Liver (tissue), 9 donors: ENCODE data around the gene HJURP. TPM values are rescaled to one million over a fixed set of nuclear protein-coding genes. Genes with fewer than 3 reads are reported as not detected.

Experiments used
- DNase-seq: peaks from one replicate; pipeline ENCODE4 v3.0.0-alpha.2; 2017; ENCODE audit warnings: low spot score
- H3K27ac ChIP-seq, 2 donors: one replicate each; pipeline ENCODE4 v1.7.0; 2013; ENCODE audit warnings: inconsistent platforms in 2 of 2, low read length in 2 of 2, control low read depth in 1 of 2, low read depth in 1 of 2, mild to moderate bottlenecking in 1 of 2
- H3K27me3 ChIP-seq, 4 donors: one replicate each; pipeline versions ENCODE4 v1.6.1 to v1.7.0; 2013; ENCODE audit warnings: low read length in 3 of 4, inconsistent platforms in 1 of 4, mild to moderate bottlenecking in 1 of 4, moderate library complexity in 1 of 4; ENCODE audit not compliant: control insufficient read depth in 4 of 4, insufficient read depth in 4 of 4
- H3K36me3 ChIP-seq, 4 donors: one replicate each; pipeline versions ENCODE4 v1.6.1 to v1.7.0; 2013; ENCODE audit warnings: low read length in 3 of 4, mild to moderate bottlenecking in 3 of 4, low read depth in 1 of 4, moderate library complexity in 1 of 4; ENCODE audit not compliant: control insufficient read depth in 4 of 4, insufficient read depth in 3 of 4
- H3K4me1 ChIP-seq, 4 donors: one replicate each; pipeline versions ENCODE4 v1.6.1 to v1.7.0; 2013; ENCODE audit warnings: low read length in 3 of 4, mild to moderate bottlenecking in 3 of 4, moderate library complexity in 1 of 4; ENCODE audit not compliant: control insufficient read depth in 4 of 4, insufficient read depth in 4 of 4
- H3K4me3 ChIP-seq, 3 donors: one replicate each; pipeline versions ENCODE4 v1.6.1 to v1.7.0; 2013; ENCODE audit warnings: low read length in 3 of 3, control low read depth in 1 of 3, low read depth in 1 of 3, mild to moderate bottlenecking in 1 of 3
- H3K9ac ChIP-seq, 2 donors: one replicate each; pipeline ENCODE4 v1.7.0; 2013; ENCODE audit warnings: low read length in 2 of 2, mild to moderate bottlenecking in 2 of 2, moderate library complexity in 2 of 2, control low read depth in 1 of 2, low read depth in 1 of 2
- H3K9me3 ChIP-seq, 4 donors: one replicate each; pipeline versions ENCODE4 v1.6.1 to v1.7.0; 2013; ENCODE audit warnings: low read length in 3 of 4; ENCODE audit not compliant: control insufficient read depth in 4 of 4
- ATF3 ChIP-seq: IDR thresholded peaks from 2 replicates; pipeline ENCODE4 v1.6.1; 2016; ENCODE audit warnings: antibody characterized with exemption
- EGR1 ChIP-seq, 2 donors: IDR thresholded peaks; 2 replicates each; pipeline ENCODE4 v1.6.1; 2016 to 2018; ENCODE audit warnings: antibody characterized with exemption in 2 of 2, low read depth in 2 of 2
- FOXA1 ChIP-seq: IDR thresholded peaks from 2 replicates; pipeline ENCODE4 v1.6.1; 2016; ENCODE audit warnings: antibody characterized with exemption
- FOXA2 ChIP-seq: IDR thresholded peaks from 2 replicates; pipeline ENCODE4 v1.6.1; 2016; ENCODE audit warnings: antibody characterized with exemption
- GABPA ChIP-seq, 2 donors: IDR thresholded peaks in 1 of 2; conservative IDR thresholded peaks in 1 of 2; 2 replicates each; pipeline ENCODE4 v1.6.1; 2016; ENCODE audit warnings: antibody characterized with exemption in 2 of 2, mild to moderate bottlenecking in 1 of 2, moderate library complexity in 1 of 2
- HNF4A ChIP-seq, 2 donors: conservative IDR thresholded peaks; 2 replicates each; pipeline ENCODE4 v1.6.1; 2016; ENCODE audit warnings: antibody characterized with exemption in 2 of 2, mild to moderate bottlenecking in 2 of 2
- HNF4G ChIP-seq: IDR thresholded peaks from 2 replicates; pipeline ENCODE4 v1.6.1; 2016; ENCODE audit warnings: antibody characterized with exemption
- JUND ChIP-seq, 2 donors: IDR thresholded peaks; 2 replicates each; pipeline ENCODE4 v1.6.1; 2016; ENCODE audit warnings: antibody characterized with exemption in 2 of 2
- MAX ChIP-seq: IDR thresholded peaks from 2 replicates; pipeline ENCODE4 v1.6.1; 2016; ENCODE audit warnings: antibody characterized with exemption
- NR2F2 ChIP-seq: IDR thresholded peaks from 2 replicates; pipeline ENCODE4 v1.6.1; 2016; ENCODE audit warnings: antibody characterized with exemption
- RAD21 ChIP-seq, 2 donors: IDR thresholded peaks; 2 replicates each; pipeline ENCODE4 v1.6.1; 2016; ENCODE audit warnings: antibody characterized with exemption in 2 of 2, mild to moderate bottlenecking in 2 of 2
- REST ChIP-seq: IDR thresholded peaks from 2 replicates; pipeline ENCODE4 v1.6.1; 2016; ENCODE audit warnings: antibody characterized with exemption, mild to moderate bottlenecking
- RXRA ChIP-seq, 2 donors: IDR thresholded peaks; 2 replicates each; pipeline ENCODE4 v1.6.1; 2017 to 2018; ENCODE audit warnings: antibody characterized with exemption in 2 of 2, mild to moderate bottlenecking in 1 of 2
- SP1 ChIP-seq: IDR thresholded peaks from 2 replicates; pipeline ENCODE4 v1.6.1; 2018; ENCODE audit warnings: antibody characterized with exemption, mild to moderate bottlenecking
- TAF1 ChIP-seq: conservative IDR thresholded peaks from 2 replicates; pipeline ENCODE4 v1.6.1; 2016; ENCODE audit warnings: antibody characterized with exemption, mild to moderate bottlenecking
- YY1 ChIP-seq: IDR thresholded peaks from 2 replicates; pipeline ENCODE4 v1.6.1; 2016; ENCODE audit warnings: antibody characterized with exemption, mild to moderate bottlenecking
- WGBS: extraction: QIAGEN DNeasy Blood & Tissue Kit; methylation state at CpG from one replicate; pipeline ENCODE4 v1.1.7; 2013; 5-methylcytosine and 5-hydroxymethylcytosine counted together
- polyA plus RNA-seq, 2 donors: library from polyadenylated mRNA; stranded (reverse) in 1 of 2; unstranded in 1 of 2; fragments of 200-250 nt in 1 of 2; fragments of >200 nt in 1 of 2; fragmentation: Nextera tagmentation in 1 of 2; extraction: Ambion mirVana in 1 of 2; gene quantifications; one replicate each; pipeline versions ENCODE4 v1.2.1 to v1.2.3, GENCODE V29; 2013 to 2015
- total RNA-seq, 2 donors: library from RNA; depleted of rRNA; stranded (reverse); fragments of >200 nt; gene quantifications; one replicate each; pipeline ENCODE4 v1.2.3, GENCODE V29; 2014
- TF ChIP-seq, protein P1 (sequence below): fragments of 150-350 bp; IDR thresholded peaks from 2 replicates; pipeline ENCODE4 v1.5.1; 2017; ENCODE audit warnings: improper control_type of control experiment, low read depth, low read length; ENCODE audit not compliant: missing input control
- TF ChIP-seq, protein P2 (sequence below): IDR thresholded peaks from 2 replicates; pipeline ENCODE4 v1.6.1; 2016; ENCODE audit warnings: antibody characterized with exemption
- donor health status: healthy.
- donor health status: healthy.
- donor health status: healthy.
- donor health status: healthy.
- donor health status: healthy.

The HJURP gene
- total and polyA plus RNA-seq, 4 donors, result 0.08 to 32.9 (median 1.4) TPM

- Histone ChIP-seq H3K27ac (no peak overlapping the region), H3K9ac (no peak overlapping the region), H3K36me3 (no peaks in the 10 kb centered on the region), H3K27me3 (no peaks in the 10 kb centered on the region), H3K9me3 (no peaks in the 10 kb centered on the region), H3K4me3 (no peak overlapping the region), H3K4me1 (no peaks in the 10 kb centered on the region)
- no peak for TF ChIP-seq NR2F2
- TF ChIP-seq, protein P1, sequence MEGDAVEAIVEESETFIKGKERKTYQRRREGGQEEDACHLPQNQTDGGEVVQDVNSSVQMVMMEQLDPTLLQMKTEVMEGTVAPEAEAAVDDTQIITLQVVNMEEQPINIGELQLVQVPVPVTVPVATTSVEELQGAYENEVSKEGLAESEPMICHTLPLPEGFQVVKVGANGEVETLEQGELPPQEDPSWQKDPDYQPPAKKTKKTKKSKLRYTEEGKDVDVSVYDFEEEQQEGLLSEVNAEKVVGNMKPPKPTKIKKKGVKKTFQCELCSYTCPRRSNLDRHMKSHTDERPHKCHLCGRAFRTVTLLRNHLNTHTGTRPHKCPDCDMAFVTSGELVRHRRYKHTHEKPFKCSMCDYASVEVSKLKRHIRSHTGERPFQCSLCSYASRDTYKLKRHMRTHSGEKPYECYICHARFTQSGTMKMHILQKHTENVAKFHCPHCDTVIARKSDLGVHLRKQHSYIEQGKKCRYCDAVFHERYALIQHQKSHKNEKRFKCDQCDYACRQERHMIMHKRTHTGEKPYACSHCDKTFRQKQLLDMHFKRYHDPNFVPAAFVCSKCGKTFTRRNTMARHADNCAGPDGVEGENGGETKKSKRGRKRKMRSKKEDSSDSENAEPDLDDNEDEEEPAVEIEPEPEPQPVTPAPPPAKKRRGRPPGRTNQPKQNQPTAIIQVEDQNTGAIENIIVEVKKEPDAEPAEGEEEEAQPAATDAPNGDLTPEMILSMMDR, result no peak
- no peak for TF ChIP-seq TAF1
- TF ChIP-seq FOXA2, result no peak
- no peak for TF ChIP-seq FOXA1
- TF ChIP-seq, protein P2, sequence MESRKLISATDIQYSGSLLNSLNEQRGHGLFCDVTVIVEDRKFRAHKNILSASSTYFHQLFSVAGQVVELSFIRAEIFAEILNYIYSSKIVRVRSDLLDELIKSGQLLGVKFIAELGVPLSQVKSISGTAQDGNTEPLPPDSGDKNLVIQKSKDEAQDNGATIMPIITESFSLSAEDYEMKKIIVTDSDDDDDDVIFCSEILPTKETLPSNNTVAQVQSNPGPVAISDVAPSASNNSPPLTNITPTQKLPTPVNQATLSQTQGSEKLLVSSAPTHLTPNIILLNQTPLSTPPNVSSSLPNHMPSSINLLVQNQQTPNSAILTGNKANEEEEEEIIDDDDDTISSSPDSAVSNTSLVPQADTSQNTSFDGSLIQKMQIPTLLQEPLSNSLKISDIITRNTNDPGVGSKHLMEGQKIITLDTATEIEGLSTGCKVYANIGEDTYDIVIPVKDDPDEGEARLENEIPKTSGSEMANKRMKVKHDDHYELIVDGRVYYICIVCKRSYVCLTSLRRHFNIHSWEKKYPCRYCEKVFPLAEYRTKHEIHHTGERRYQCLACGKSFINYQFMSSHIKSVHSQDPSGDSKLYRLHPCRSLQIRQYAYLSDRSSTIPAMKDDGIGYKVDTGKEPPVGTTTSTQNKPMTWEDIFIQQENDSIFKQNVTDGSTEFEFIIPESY, result no peak
- TF ChIP-seq MAX, result no peak
- TF ChIP-seq JUND (IDR thresholded peaks at IDR 0.05), result no peak
- no peak for TF ChIP-seq RAD21 (IDR thresholded peaks at IDR 0.05)
- TF ChIP-seq RXRA (IDR thresholded peaks at IDR 0.05), result no peak
- no peak for TF ChIP-seq EGR1 (IDR thresholded peaks at IDR 0.05; ENCODE audit: low read depth in 2 of 2)
- no peak for TF ChIP-seq ATF3
- no peak for TF ChIP-seq GABPA (IDR thresholded peaks at IDR 0.05 in 1 of 2, conservative IDR thresholded peaks at IDR 0.05 in 1 of 2)
- no peak for TF ChIP-seq YY1
- TF ChIP-seq REST, result no peak
- no peak for TF ChIP-seq HNF4G
- TF ChIP-seq SP1, result no peak
- TF ChIP-seq HNF4A (conservative IDR thresholded peaks at IDR 0.05), result no peak
- 87% methylated on average over 3 of the region's 3 CpGs for WGBS
- no peak for DNase-seq
Observed at GRCh38 chr2:233802132-233802815, 52.1 kb downstream of the HJURP start.
